ENCODE data around the gene LRR1.
A peak's percentile ranks its signal among the peaks of the same experiment; 100 is the strongest.

The LRR1 gene

DNA sequence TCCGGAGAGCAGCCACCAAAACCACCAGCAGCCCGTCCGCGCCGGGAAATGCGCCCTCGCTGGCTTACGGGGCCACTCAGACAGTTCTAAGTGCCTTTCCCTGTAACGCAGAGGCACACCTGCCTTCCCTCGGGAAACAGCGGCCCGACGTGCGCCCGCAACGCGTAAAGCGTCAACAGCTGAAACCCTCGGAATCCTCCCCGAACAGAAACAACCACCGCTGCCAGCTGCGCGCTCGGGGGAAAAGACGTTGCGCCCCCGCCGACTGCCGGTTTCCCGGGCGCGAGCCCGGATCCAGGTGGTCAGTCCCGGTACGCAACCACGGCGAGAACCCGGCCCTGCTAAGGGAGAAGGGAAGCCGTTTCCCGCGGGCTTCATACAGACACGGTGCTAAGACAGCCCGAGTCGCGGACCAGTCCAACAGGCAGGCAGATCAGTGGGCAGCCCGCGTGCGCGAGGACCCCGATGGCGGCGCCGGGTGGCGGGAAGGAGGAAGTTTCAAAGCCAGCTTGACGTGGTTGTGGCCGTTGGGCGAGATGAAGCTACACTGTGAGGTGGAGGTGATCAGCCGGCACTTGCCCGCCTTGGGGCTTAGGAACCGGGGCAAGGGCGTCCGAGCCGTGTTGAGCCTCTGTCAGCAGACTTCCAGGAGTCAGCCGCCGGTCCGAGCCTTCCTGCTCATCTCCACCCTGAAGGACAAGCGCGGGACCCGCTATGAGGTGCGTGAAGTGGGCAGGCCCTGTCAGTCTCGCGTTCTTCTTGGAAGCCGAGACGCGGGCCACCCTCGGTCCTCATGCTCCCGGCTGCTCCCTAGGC lies at the start of gene LRR1:
LRR1 (plus strand) TSS at position 456 of the 816 bp plus-strand sequence; CDS start at position 537, 81 bp downstream.
- peak; percentile 92 for DNase-seq

DNA sequence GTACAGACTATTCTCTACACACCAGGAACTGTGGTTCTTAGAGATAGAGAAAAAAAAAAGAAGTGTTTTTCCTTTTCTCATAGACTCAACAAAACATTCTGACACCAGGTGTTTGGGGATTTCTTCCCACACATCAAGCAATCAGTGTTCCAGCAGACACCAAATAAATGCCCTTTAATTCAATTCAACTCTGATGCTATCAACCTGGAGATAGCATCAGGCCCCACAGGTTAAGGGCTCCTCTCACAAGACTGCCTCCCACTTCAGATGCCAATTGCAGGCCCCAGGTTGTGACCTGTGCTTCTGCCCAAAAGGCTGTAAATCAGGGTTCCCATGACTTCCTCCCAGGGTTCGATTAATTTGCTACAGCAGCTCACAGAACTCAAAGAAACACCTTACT lies 49.3 kb upstream of the LRR1 start:
- DNase-seq: no peak

GRCh38 chr14:49549881-49550280 lies 48.9 kb upstream of the LRR1 start:
- DNase-seq: no peak

DNA sequence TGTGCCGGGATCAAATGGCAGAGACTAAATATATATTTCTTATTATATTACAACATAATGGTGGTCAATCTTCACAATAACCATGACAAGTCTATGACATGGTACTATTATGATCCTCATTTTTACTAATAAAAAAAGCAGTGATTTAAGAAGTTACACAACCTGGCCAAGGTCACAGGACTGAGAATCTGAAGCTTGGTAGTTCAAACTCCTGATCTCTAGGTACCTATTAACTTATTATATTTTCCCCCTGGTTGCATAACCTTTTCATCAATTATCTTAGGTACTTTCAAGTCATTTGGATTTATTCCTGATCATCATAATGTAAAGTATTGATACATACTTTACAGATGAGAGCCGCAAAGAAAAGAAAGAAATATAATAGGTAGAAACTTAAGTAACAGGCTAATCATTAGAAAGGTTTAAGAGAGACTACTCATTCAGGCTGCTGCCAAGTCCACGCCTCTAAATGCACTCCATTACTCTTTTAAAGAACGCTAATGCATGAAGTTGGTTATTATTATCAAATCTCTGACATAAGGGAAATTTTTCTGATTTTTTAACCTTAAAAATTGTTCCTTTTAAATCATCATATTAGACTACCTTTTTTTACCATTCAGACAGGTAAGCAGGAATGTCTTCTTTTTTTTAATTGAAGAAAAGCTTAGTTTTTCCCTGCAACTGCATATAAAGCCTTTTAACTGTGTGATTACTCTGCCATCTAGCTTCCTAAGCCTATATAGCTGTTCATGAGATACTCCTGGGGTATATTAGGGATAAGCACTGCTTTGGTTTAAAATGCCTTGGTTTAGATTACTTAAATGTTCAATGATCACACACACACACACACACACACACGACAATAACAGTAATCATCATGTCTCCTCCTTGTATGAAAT lies 48.2 kb upstream of the LRR1 start:
- peak; percentile 48 for DNase-seq

DNA sequence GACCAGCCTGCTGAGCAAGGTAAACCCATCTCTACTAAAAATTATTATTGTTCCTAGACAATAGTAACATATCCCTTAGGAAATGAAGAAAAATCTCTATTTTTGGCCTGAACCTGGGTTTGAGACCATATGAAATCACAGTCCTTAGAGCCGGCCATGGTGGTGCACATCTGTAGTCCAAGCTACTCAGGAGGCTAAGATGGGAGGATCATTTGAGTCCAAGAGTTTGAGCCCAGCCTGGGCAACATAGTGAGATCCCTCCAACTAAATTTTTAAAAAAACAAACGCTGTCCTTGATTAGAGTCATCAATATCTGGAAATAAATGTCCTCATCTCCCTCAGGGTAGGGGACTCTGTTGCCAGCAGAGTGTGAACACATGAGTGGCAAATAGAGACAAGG lies 47.2 kb upstream of the LRR1 start:
- DNase-seq: no peak

DNA sequence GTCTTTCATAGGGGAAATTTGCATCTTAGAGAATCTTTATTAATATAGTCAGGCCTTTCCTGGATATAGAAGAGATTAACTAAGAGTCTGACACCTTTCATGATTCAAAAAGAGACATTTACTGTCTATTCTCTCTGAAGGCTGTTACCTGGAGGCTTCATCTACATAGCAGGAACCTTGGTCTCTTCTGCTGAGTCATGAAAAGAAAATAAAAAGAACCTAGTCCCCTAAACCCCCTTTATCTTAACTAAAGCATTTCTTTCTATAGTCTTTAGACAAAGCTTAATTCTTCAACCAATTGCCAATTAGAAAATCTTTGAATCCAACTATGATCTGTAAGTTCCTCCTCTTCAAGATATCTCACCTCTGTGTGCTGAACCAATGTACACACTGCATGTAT lies 45.6 kb upstream of the LRR1 start:
- peak; percentile 38 for DNase-seq

- DNase-seq: peak; percentile 86
Measured at GRCh38 chr14:49553892-49554291, 44.8 kb upstream of the LRR1 start.

GRCh38 chr14:49559979-49560768 lies 38.6 kb upstream of the LRR1 start:
- no peak for DNase-seq

DNA sequence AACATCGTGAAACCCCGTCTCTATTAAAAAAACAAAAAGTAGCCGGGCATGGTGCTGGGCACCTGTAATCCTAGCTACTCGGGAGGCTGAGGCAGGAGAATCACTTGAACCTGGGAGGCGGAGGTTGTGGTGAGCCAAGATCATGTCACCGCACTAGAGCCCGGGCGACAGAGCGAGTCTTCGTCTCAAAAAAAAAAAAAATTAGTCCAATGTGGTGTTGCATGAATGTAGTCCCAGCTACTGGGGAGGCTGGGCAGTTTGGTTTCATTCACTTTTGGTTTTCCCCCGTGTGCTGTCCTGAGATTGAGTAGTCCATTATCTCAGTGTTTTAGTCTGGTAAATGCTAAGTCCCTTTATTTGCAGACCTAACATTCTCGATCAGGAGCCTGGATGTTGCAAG lies 32.0 kb upstream of the LRR1 start:
- no peak for DNase-seq

GRCh38 chr14:49569281-49569680 lies 29.5 kb upstream of the LRR1 start:
- no peak for DNase-seq

DNA sequence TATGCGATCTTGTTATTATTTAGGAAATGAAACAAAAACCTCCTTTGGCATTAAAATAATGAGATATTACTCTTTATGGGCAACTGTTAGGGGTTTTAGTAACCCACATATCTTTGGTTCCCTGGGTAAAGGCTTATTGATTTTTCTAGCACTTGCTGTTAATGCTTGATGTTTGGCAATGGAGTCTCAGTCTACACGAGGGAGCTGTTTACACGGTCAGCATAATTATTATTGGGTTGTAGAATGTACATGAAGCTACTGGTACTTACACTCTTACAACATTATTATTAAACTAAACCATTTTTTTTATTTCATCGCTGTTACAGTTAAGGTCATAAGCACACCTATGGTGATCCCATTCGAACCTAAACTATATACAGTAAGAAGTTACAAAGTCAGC lies 24.7 kb upstream of the LRR1 start:
- no peak for DNase-seq

GRCh38 chr14:49578141-49578540 lies 20.6 kb upstream of the LRR1 start:
- no peak for DNase-seq

DNA sequence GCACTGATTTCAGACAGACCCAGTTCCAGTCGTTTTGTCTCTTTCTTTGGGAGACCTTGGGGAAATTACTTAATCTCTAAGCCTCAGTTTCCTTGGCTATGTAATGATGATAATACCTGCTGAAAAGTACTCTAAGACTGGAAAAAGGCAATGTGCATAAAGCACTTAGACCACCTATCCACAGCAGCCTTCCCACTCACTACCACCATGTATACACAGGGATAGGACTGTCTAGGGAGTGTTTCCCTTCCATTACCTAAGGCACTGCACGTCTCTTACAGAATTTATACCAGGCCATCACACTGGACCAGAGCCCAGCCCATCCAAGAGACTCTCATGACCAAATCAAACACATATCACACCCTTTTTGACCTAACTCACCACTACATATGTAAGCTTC lies 18.9 kb upstream of the LRR1 start:
- DNase-seq: no peak

GRCh38 chr14:49581209-49582112 lies 17.3 kb upstream of the LRR1 start:
- DNase-seq: no peak

DNA sequence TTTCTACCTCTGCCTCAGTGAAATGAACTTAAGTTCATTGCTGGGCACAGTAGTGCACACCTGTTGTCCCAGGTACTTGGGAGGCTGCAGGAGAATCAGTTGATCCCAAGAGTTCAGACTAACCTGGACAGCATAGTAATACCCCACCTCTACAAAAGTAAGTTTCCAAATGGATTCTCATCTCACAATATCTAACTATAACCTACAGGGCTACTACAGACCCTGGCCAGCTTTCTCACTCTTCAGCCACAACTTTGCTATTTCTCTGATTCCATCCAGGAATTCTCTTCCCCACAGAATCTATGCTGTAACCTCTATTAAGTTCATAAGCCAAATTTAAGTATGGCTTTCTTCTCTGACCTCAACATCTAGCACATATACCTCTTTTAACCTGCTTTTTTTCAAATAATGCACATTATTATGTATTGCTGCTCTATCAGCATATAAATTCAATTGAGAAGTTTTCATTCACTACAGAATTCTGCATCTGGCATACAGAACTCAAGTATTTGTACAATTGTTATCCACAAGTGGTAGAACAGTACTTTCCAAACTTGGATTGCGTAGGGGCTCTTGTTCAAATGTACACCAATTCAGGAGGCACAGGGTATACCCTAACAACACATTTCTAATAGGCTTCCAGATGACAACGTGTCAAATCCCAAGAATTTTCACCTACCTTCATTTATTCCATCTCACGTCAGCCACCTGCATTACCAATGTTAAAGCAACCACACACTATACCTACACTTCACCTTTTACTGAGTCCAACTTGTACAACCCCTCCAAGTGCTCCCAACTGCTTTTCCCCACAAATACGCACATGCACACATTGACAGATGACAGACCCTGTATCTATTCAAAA lies 16.4 kb upstream of the LRR1 start:
- DNase-seq: no peak

DNA sequence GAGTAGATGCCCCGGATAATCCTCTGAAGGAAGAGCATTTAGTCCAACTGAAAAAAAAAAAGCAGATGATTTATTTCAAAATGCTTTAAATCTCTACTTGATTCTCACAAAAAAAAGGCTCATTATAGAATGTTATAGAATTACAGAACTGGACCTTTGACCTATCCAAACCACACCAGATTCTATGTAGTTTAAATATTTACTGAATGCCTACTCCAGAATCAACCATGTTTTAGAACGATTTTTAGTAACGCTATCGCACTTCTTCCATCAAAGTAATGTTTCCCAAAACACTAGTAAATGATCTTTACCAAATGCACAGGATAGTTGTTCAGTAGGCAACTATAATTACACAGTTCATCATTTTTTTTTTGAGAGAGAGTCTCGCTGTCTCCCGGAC lies 15.1 kb upstream of the LRR1 start:
- no peak for DNase-seq

DNA sequence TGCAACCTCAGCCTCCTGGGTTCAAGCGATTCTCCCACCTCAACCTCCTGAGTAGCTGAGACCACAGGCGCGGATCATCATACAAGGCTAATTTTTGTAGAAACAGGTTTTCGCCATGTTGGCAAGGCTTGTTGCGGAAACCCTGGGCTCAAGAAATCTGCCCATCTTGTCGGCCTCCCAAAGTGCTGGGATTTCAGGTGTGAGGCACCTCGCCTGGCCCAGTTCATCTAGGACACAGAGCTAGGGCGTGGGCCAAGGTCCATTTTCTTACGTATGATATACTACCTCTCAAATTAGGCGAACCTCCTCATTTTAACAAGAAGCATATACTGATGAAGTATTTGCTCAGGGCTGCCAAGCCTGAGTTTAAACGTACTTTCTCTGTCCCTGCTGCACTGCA lies 14.7 kb upstream of the LRR1 start:
- no peak for DNase-seq

- peak; percentile 26 for DNase-seq
Measured at GRCh38 chr14:49584981-49585640, 13.6 kb upstream of the LRR1 start.

- peak; percentile 99 for DNase-seq
Measured at GRCh38 chr14:49585803-49586672, 12.7 kb upstream of the LRR1 start, which contains the start of gene RPS29. Gene RPS29 (minus strand): TSS chr14:49586380. CDS start chr14:49586346, 34 bp downstream.

Measured in NCI-H69 (cell line).